Liver (tissue), 3 donors: Measurements from ENCODE around the gene SLC16A8.
"Not testable (repeated sequence)": the region's sequence is repeated elsewhere in the genome, so short reads cannot be mapped to it uniquely, and the experiment has no call there.

Source experiments
- ATF3 ChIP-seq: IDR thresholded peaks from 2 replicates; pipeline ENCODE4 v1.6.1; 2016; ENCODE audit warnings: antibody characterized with exemption
- CTCF ChIP-seq: fragments of 150-350 bp; IDR thresholded peaks from 2 replicates; pipeline ENCODE4 v1.5.1; 2017; ENCODE audit warnings: improper control_type of control experiment, low read depth, low read length; ENCODE audit not compliant: missing input control
- FOXA1 ChIP-seq: IDR thresholded peaks from 2 replicates; pipeline ENCODE4 v1.6.1; 2016; ENCODE audit warnings: antibody characterized with exemption
- JUND ChIP-seq, 2 donors: IDR thresholded peaks; 2 replicates each; pipeline ENCODE4 v1.6.1; 2016; ENCODE audit warnings: antibody characterized with exemption in 2 of 2
- MAX ChIP-seq: IDR thresholded peaks from 2 replicates; pipeline ENCODE4 v1.6.1; 2016; ENCODE audit warnings: antibody characterized with exemption
- RAD21 ChIP-seq, 2 donors: IDR thresholded peaks; 2 replicates each; pipeline ENCODE4 v1.6.1; 2016; ENCODE audit warnings: antibody characterized with exemption in 2 of 2, mild to moderate bottlenecking in 2 of 2
- SP1 ChIP-seq: IDR thresholded peaks from 2 replicates; pipeline ENCODE4 v1.6.1; 2018; ENCODE audit warnings: antibody characterized with exemption, mild to moderate bottlenecking
- TAF1 ChIP-seq: conservative IDR thresholded peaks from 2 replicates; pipeline ENCODE4 v1.6.1; 2016; ENCODE audit warnings: antibody characterized with exemption, mild to moderate bottlenecking
- YY1 ChIP-seq: IDR thresholded peaks from 2 replicates; pipeline ENCODE4 v1.6.1; 2016; ENCODE audit warnings: antibody characterized with exemption, mild to moderate bottlenecking
- ZBTB33 ChIP-seq: IDR thresholded peaks from 2 replicates; pipeline ENCODE4 v1.6.1; 2016; ENCODE audit warnings: antibody characterized with exemption
- donor health status: healthy.
- donor health status: healthy.

- TF ChIP-seq CTCF; FOXA1; YY1; RAD21 (IDR thresholded peaks at IDR 0.05); ATF3; TAF1; JUND (IDR thresholded peaks at IDR 0.05); MAX; SP1; ZBTB33: not testable (repeated sequence)
Observed at GRCh38 chr22:38117556-38117955, 33.6 kb upstream of the SLC16A8 start.
